ENCODE data around the gene APOBR.
"Not testable (repeated sequence)": the region's sequence is repeated elsewhere in the genome, so short reads cannot be mapped to it uniquely, and the experiment has no call there.

APOBR gene

DNA sequence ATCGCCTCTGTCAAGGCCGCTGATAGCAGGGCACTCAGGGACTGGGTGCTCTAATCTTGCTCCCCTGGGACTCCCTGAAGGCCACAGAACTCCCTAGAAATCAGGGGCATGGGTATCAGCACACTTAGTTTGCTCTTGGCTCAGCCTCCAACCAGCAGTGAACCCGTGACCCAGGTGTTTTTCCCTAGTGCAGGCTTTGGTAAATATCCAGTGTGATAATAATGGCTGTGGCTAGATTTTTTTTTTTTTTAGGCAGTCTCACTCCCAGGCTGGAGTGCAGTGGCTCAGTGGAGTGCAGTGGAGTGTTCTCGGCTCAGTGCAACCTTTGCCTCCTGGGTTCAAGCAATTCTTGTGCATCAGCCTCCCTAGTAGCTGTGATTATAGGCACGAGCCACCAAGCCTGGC, 34.0 kb downstream of the APOBR start:
- DNase-seq, result no peak

DNA sequence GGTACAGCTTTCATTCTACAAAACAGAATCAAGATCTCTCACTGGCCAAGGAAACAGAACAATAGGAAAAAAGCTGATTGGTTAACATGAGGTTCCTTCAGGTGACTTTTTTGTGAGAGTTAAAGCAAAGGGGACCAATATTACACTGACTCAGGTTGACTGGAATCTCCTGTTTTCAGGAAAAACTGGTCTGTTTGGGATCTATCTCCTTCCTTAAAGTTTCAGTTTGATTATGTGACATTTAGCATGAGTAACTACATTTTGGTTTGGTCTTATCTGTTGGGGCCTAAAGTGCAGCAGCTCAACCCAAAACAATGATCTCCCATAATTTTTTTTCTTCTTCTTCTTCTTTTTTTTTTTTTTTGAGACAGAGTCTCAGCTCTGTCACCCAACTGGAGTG, 34.7 kb downstream of the APOBR start:
- no peak for DNase-seq

GRCh38 chr16:28531777-28532744, 37.6 kb downstream of the APOBR start:
- no peak for DNase-seq

DNA sequence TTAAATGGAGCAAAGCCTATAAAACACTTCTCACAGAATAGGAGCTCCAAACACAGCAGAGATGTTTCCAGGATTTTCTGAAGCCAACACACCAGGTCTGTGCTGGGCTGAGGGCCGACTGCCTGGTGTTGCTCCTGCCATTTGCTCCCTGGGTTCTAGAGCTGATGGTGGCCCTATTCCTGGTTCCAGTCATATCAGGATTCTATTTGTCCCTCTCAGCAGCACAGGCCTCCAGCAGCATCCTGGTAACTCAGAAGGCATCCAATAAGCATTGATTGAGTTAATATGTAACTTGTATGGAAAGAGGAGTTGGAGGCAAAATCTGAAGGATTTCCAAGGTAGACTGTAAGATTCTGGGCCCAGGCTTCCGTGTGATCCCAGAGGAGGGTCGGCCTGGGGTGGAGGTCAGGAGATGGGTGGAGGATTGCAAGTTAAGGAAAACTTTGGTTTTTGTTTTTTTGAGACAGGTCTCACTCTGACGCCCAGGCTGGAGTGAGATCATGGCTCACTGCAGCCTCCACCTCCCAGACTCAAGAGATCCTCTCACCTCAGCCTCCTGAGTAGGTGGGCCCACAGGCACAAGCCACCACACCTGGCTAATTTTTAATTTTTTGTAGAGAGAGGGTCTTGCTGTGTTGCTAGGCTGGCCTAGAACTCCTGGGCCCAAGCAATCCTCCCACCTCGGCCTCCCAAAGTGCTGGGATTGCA, 38.7 kb downstream of the APOBR start:
- no peak for DNase-seq

- no peak for DNase-seq
Measured at GRCh38 chr16:28534542-28535373, 40.3 kb downstream of the APOBR start.

DNA sequence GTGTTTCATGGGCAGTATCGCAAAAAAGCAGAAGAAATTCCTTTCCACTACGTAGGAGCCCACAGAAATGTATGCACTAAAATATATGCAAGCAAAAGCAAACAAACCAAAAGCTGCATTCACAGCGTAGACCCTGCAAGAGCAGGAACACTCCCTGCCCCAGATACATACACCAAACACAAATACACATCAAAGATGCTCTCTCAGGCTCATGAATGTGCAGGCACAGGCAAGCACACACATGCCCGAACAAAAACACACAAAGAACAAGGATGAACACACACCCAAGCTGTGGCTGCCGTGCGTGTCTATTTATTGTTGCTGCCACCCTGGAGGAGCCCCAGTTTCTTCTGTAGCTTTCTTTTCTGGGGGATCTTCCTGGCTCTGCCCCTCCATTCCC, 42.6 kb downstream of the APOBR start:
- DNase-seq, result no peak

DNA sequence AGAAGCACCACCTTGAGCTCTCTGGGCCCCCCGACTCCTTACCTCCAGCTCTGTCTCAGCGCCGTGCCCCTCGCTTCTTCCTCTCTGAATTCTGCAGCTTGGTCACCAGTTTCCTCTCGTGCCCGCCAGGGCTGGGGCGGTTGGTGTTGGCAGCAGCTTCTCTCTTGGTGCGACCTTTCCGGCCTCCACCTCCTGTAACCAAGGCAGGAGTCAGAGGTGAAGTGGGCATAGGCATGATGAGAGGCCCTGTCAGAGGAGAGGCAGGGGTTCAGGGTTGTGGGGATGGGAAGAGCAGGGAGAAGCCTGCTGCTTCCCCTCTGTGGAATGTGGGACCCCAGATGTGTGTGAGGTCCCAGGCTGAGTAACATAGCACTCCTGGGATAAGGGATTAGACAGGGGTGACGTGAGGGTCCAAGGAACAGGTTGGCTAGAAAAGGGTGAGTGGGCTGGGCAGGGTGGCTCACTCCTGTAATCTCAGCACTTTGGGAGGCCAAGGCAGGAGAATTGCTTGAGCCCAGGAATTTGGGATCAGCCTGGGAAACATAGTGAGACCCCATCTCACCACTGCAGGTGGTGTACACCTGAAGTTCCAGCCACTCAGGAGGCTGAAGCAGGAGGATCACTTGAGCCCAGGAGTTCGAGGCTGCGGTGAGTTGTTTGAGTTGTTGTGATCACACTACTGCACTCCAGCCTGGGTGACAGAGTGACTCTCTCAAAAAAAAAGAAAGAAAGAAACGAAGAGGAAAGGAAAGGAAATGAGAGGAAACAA, 43.7 kb downstream of the APOBR start:
- no peak for DNase-seq

- no peak for DNase-seq
Measured at GRCh38 chr16:28538733-28539596, 44.5 kb downstream of the APOBR start, which contains the start of gene NUPR1. Gene NUPR1 (minus strand): TSS chr16:28538974. CDS start chr16:28538907, 67 bp downstream.

- DNase-seq, result no peak
Measured at GRCh38 chr16:28540346-28540745, 45.9 kb downstream of the APOBR start.

- no peak for DNase-seq
Measured at GRCh38 chr16:28542646-28543045, 48.2 kb downstream of the APOBR start.

GRCh38 chr16:28543072-28543471, 48.6 kb downstream of the APOBR start:
- DNase-seq, result peak; percentile 14

DNA sequence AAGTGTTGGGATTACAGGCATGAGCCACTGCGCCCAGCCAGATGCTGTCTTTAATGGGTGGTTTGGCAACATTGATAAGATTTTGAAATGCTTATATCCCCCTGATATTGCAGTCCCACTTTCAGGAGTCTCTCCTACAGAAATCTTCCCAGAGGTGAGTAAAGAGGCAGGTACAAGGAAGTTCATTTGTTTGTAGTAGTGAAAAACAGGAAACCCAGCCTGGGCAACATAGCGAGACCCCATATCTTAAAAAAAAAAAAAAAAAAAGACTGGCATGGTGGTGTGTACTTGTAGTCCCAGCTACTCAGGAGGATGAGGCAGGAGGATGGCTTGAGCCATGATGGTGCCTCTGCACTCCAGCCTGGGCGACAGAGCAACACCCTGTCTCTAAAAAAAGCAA, 50.6 kb downstream of the APOBR start:
- no peak for DNase-seq

DNA sequence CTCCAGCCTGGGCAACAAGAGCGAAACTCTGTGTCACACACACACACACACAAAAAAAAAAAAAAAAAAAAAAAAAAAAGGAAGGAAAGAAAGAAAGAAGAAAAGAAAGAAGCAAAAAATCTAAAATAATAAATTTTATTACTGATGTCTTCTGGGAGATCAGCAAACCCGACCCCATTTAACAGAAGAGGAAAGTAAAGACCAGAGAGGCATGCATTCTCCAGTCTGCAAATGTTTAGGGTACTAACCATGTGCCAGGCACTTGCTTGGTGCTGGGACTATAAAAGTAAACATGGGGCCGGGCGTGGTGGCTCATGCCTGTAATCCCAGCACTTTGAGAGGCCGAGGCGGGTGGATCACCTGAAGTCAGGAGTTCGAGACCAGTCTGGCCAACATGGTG, 51.5 kb downstream of the APOBR start:
- not testable (repeated sequence) for DNase-seq

- DNase-seq, result no peak
Measured at GRCh38 chr16:28546626-28547025, 52.2 kb downstream of the APOBR start.

DNA sequence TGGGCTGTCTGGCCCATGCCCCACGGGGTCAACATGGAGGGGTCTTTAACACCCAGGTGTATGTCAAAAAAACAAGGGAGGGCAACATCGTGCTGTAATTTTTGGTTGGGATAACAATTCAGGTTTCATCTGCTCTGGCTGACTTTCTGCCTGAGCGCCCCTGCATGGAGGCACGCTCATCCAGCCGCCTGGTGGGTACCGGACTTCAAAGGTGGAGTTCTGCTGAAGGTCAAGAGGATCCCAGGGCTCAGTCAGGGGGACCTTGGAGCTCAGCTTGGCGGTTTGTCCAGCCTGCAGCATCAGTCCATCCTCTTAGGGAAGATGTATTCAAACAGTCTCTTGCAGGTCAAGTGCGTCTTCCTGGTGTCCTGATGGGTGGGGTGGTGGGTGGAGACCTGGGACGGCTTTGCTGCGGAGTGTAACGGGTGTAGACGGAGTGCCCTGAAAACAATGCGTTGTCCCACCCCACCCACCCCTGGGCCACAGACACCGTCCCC, 53.9 kb downstream of the APOBR start:
- no peak for DNase-seq
